NCI-H1105 treated with DMSO at 0.1 percent for 48 hours (cell line): ENCODE measurements around the gene DIP2C.
"Not testable (repeated sequence)": the region's sequence is repeated elsewhere in the genome, so short reads cannot be mapped to it uniquely, and the experiment has no call there.

Experiments
- DNase-seq: peaks from one replicate; lab custom pipeline; 2025; lab: John Stamatoyannopoulos, UW

The DIP2C gene

GRCh38 chr10:697097-697875, 7.8 kb upstream of the DIP2C start:
- no peak for DNase-seq

- DNase-seq: no peak
Observed at GRCh38 chr10:695396-695795, 5.9 kb upstream of the DIP2C start.

GRCh38 chr10:693506-693905, 4.0 kb upstream of the DIP2C start:
- no peak for DNase-seq

GRCh38 chr10:692682-693351, 3.3 kb upstream of the DIP2C start:
- DNase-seq: no peak

- DNase-seq: no peak
Observed at GRCh38 chr10:691216-691615, 1.7 kb upstream of the DIP2C start.

- no peak for DNase-seq
Observed at GRCh38 chr10:690372-691161, 1.1 kb upstream of the DIP2C start.

- no peak for DNase-seq
Observed at GRCh38 chr10:689121-689451, 382 bp downstream of the DIP2C start.

- DNase-seq: no peak
Observed at GRCh38 chr10:688312-689120, 952 bp downstream of the DIP2C start.

GRCh38 chr10:687583-688311, 1.7 kb downstream of the DIP2C start:
- DNase-seq: no peak

- no peak for DNase-seq
Observed at GRCh38 chr10:686155-686931, 3.1 kb downstream of the DIP2C start.

- DNase-seq: no peak
Observed at GRCh38 chr10:685613-686012, 3.9 kb downstream of the DIP2C start.

- no peak for DNase-seq
Observed at GRCh38 chr10:683448-684071, 5.9 kb downstream of the DIP2C start.

- no peak for DNase-seq
Observed at GRCh38 chr10:682931-683447, 6.5 kb downstream of the DIP2C start.

GRCh38 chr10:681670-682318, 7.7 kb downstream of the DIP2C start:
- DNase-seq: no peak

- no peak for DNase-seq
Observed at GRCh38 chr10:680745-681144, 8.7 kb downstream of the DIP2C start.

GRCh38 chr10:680146-680545, 9.3 kb downstream of the DIP2C start:
- peak; percentile 60 for DNase-seq

GRCh38 chr10:679556-679955, 9.9 kb downstream of the DIP2C start:
- no peak for DNase-seq

GRCh38 chr10:678662-679005, 10.8 kb downstream of the DIP2C start:
- not testable (repeated sequence) for DNase-seq
